ENCODE results near the gene COL27A1.

The COL27A1 gene

DNA sequence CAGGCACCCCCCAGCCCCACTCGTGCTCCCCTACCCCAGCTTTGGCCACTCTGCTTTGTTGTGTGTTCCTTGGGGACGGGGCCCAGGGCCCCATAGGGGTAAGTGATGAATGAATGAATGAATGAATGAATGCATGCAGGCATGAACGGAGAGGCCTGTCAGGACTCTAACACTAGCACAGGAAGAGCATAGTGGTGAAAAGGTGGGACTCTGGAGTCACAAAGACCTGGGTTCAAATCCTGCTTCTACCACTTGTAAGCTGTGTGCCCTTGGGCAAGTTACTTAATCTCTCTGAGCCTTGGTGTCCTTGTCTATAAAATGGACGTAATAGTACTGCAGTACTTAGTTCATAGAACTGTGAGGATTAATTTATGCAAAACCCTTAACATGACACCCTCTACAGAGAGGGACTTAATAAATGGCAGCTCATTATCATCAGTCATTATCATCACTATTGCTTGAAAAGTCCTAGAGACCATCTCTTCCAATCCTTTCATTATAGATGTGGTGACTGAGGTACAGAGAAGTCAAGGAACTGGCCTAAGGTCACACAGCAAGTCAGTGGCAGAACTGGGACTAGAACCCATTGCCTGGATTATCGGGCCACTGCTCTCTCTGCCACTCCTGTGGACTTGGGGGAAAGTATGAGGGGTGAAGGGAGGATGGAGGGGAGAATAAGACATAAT, 187.6 kb downstream of the COL27A1 start:
- no peak for DNase-seq (ENCODE audit: low spot score)

DNA sequence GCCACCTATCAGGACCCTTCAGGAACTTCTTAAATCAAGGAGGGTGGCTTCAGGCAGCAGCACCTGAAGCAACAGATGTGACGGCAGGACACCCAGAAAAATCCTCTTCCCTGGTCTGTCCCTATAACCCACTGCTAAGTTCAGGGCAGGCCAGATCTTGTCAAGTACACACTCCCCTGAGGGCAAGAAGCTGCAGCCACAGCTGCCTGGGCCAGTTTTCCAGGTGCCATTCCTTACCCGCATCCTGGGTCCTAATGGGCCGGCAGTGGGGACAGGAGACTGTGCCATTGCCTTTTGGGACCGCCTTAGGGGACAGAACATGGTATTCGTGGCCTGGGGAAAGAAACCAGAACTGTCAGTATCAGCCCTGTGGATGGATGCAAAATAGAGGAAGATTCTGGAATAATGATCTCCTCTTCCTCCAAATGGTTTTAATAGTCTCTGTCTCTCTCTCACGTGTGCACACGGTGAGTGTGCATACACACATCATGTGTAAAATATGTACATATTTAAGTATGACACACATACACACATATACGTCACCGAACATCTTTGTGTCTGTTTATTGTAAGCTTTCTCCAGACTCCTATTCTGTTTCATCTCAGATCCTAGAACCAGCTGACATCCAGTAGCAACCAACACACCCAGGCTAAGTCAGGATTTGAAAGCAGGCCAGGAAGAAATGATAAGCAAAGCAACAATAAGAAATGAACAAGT, 188.3 kb downstream of the COL27A1 start:
- no peak for DNase-seq (ENCODE audit: low spot score)

DNA sequence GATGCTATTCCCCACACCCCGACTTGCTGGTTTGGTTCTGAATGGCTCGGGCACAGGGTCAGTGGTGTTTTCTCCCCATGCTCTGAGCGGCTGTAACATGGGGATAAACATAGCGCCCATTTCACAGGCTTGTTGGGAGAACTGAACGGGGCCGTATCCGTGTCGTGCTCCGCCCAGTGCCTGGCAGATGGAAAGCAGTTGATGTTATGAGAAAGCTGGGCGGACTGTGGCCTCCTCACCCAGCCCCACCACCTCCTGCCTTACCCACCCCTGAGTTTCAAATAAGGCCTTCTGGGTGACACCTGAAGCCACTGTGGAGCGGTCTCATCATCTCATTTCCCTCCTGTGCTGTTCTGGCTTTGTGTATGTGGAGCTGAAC, 188.8 kb downstream of the COL27A1 start:
- DNase-seq (ENCODE audit: low spot score) = no peak

DNA sequence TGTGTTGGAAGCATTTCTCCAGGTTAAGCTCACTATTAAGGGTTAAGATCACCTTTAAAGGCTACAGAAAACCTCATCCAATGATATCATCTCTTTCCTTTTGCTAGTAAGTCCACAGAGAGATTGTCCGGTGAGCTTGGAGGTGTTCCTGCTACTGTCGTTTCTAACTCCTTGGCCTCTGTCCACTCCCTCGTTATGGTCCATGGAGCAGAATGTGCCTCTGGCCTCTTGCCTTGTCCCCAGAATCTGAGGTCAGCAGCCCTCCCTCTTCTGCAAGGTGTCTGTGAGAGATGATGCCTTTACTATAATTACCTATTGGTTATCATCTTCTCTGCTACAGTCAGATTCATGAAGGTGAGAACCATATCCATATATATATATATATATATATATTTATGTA, 189.4 kb downstream of the COL27A1 start:
- DNase-seq (ENCODE audit: low spot score) = no peak

DNA sequence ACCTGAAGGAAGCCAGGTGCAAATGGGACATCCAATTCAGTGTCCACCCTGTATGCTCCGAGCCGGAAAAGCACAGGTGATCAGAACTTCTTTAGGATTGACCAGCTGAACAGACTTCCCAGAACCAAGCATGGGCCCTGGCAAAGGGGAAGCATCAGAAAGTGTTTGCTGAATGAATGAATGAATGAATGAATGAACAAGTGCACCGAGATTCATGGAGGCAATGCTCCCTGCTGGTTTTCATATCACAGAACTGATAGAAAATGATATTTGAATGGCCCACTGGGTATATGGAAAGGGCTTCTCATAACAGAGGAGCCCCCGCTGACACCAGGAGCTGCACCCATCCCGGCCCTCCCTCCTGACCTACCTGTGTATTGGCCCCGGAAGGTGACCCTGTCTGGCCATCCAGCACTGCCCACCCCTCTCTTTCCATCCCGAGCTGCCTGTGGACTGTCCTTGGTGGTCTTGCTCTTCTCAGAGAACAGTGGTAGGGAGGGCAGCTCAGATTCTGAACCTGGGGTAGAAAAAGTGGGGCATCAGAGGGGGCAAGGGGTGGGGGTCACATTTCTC, 190.2 kb downstream of the COL27A1 start:
- DNase-seq (ENCODE audit: low spot score) = no peak

DNA sequence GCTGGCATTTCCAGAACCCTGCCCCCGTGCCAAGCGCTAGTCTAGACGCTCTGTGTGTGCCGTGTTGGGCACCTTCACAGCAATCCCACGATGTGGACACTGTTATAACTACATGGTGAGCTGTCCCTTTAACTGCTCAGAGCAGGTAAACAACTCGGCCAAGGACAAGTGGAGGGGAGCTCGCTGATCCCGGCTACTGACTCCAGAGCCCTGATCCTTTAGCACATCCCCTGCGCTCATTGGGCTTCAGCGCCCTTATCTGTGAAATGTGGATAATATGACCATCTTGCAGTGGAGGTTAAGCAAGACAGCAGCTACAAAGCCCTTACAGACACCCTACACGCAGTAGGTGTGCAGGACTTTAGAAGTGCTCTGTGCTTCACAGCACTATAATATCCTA, 190.8 kb downstream of the COL27A1 start:
- DNase-seq (ENCODE audit: low spot score) = no peak

DNA sequence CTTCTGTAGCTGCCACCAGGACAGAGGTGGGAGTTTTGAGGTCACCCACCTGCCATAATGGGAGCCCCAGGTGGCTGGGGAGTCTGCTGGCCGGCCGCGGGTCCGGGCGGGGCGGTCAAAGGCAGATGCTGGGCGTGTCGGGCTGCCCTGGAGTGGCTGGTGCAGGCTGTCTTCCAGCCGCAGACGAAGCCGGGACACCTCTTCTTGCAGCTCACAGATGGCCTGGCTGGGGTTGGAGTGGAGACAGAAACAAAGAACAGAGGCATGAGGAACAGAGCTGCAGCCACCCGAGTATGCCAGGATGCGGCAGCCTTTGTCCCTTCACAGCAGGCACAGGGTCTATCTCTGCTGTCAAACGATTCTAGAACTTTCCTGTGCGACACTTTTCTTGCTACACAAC, 192.3 kb downstream of the COL27A1 start:
- no peak for DNase-seq (ENCODE audit: low spot score)

DNA sequence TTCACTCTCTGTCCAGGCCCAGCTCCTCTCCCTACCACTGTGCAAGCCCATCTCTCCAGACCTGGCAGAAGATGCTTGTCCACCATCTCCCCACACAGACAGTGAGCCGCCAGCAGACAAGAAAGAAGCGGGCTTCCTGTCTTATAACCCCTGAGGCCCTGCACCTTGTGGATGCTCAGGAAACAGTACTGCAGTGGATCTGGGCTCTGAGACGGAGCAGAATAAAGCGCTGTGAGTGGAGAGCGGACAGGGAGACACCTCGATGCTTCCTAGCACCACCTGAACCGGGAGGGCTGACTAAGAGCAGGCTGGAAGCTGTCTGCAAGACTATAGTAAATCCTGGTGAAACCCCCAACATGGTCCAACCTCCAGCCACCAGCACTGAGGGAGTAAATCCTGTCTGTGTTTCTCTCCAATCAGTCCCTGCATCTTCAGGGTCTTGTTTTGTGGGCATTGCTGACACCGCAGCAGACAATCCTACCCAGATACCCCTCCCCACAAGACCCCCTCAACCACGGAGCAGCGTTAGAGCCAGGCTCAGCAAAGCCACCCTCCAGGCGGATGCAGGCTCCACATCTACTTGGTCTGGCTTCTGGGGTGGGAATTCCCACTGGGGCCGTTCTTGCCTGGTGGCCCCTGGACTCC, 193.0 kb downstream of the COL27A1 start:
- DNase-seq (ENCODE audit: low spot score) = no peak

DNA sequence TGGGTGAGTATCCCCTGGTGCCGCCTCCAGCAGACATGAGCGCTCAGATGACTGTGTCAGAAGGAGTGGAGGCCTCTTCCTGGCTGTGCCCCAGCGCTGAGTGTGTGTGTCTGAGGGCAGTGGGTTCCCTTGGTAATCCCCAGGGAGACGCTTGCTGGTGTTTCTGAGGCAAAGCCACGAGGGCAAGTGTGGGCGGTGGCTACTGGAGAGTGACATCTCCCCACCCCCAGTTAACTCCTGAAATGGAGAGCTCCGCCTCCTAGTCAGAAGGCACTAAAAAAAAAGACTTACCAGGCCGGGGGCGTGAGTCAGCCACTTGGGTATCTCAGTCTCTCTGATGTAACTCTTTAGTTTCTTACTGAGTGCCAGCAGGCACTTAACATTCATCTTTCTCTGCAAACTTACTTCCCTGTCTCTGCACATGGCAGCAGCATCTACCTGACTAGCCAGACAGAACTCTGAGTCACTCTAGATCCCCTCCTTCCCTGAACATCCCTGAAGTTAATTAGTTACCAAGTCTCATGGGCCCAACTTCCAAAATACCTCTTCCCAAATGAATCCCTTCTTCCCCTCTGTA, 193.7 kb downstream of the COL27A1 start:
- no peak for DNase-seq (ENCODE audit: low spot score)

DNA sequence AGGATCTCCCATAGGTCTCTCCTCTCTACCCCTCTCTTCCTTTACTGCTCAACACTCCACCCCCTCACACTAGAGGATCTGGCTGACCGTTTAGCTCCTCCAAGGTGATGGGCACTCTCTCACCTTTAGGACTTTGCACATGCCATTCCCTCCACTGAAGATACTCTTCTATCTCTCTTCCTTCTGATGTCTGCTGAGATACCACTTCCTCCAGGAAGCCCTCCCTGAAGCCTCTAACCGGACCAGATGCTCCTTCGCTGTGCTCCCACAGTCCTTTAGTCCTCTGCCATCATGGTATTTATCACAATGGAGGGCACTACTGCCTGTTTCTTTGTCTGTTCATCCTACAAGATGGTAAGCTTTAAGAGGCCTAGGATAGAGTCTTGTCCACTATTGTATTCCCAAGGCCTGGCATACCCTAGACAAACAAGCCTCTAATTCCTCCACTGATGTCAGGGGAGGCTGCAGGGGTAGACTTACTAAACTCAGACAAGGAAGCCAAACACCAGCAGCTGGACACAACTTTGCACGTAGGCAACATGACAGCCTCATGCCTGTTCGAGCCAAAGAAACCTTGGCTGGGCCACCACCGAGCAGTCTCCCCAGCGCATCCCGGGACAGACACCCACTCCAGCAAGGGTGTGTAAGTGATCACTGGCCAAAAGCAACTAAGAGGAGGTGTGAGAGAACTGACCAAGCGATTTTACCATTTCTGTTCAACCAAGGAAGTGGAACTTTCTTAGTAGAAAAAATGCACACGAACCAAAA, 194.6 kb downstream of the COL27A1 start:
- DNase-seq (ENCODE audit: low spot score) = no peak

DNA sequence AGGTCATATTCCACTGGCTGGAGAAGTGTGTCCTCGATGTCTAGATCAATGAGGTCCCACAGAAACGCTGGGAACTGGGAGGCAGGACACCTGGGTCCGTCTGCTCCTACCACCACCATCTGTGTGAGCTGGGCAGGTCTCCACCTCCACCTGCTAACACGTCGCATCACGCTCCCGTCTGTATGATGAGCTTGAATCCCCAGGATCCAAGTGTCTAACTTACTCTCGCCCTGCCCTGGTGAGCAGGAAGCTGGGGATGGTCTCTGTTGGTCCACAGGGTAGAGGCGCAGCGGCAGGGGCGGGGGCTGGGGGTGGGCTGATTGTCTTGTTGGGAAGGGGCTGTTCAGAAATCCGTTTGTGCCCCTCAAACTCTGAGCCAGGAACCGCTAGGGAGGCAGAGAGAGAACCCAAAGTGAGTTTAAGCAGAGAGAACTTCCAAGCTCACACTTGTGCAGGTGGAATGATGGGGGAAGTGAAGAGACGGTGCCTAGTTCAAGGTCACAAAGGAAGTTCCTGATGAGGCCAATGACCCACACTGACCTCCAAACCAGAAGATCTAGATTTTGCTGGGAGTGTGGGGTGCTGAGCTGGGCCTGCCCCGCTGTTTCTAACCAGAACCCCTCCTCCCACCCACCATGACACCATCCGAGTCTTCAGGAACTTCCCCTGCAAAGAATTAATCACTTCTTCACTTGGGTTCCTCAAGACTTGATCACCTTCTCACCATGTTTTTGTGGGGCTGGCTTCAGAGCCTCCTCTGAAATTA, 195.5 kb downstream of the COL27A1 start:
- no peak for DNase-seq (ENCODE audit: low spot score)

DNA sequence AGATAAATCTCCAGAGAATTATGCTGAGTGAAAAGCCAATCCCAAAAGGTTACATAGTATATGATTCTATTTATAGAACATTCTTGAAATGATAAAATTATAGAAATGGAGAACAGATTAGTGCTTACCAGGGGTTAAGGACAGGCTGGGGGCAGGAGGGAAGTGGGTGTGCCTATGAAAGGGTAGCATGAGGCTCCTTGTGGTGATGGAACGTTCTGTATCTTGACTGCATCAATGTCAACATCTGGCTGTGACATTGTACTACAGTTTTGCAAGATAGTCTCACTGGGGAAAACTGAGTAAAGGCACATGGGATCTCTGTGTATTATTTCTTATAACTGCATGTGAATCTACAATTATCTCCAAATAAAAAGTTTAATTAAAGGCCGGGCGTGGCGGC, 196.6 kb downstream of the COL27A1 start:
- DNase-seq (ENCODE audit: low spot score) = no peak

DNA sequence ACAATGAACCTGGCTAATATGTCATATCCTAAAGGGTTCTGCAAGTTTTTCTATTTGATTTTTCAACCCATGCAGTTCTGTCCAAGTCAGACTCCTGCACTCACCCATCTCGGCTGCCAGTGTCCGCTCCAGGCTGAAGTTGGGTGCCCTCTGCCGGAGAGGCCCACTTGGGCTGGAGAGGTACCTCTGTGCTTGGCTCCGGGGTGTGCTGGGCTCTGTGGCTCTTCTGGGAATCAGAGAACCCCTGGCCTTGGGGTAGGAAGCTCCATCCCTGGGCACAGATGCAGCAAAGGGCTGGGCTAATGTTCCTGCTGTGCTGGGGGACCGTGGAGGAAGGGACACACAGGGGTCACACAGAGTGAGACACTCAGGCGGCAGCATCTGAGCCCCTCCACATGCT, 200.5 kb downstream of the COL27A1 start:
- DNase-seq (ENCODE audit: low spot score) = no peak

DNA sequence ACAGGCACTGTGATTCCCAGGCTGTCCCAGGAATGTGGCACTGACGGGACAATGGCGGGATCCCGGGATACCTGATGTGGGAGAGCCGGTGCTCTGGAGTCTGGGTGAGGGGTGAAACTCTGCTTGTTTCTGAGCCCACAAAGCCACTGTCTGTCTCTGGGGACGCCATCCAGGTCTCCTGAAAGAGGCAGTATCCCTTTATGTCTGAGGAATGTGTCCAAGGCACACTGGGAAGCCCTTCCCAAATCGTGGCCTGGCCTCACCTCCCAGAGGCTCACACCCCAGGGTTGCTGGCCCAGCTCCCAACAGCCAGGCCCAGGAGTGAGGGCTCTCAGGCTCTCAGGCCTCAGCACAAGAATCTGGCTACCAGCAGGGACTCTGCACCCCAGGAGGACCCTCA, 201.5 kb downstream of the COL27A1 start:
- no peak for DNase-seq (ENCODE audit: low spot score)

DNA sequence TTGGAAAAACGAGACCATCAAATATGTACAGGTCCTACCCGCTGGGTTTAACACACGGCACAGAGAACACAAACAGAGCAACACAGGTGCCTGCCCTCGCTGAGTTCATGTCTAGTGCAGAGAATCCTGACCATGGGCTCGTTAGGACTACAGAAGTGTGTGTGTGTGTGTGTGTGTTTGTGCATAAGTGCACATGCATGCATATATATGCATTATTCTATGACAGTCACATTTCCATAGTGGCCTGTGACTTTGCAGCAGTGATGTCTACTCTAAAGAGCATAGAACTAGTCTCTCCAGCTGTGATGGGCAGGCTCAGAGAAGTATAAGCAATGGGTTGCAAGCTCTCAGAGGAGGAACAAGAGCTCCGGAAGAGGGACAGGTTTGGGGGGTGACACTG, 202.0 kb downstream of the COL27A1 start:
- DNase-seq (ENCODE audit: low spot score) = no peak

DNA sequence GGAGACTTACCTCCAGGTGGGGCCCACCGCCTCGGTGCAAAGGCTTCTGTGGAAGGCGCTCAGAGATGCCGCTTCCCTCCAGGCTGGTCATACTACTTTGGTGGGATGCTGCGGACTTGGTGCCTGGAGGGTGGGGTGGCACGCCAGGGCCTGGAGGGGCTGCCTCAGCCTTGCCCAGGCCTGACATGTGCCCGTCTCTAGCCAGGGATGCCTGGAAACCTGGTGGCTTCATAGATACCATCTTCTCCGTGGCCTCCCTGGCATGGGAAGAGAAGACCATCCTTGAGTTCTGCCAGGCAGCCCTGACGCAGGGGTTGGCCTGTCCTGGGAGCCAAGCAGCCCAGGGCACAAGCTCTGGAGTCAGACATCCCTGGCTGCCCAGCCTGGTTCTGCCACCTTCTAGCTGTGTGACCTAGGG, 202.6 kb downstream of the COL27A1 start:
- no peak for DNase-seq (ENCODE audit: low spot score)

DNA sequence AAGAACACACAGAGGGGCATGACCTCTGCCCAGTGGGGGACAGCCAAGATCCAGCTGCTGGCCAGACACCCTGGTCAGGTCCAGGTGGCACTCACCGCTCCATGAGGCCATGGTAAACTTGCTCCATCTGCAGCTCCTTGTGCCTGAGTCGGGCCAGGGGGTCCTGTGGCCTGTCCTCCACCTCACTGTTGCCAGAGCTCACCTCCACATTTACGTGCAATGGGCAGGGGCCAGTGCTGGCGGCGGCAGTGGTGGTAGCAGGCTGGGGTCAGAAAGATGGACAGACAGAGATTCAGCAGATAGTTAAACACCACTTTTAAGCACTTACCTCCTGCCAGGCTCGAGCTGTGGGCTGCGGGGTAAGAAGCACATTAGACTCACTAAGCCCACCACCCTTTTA, 204.5 kb downstream of the COL27A1 start:
- no peak for DNase-seq (ENCODE audit: low spot score)

DNA sequence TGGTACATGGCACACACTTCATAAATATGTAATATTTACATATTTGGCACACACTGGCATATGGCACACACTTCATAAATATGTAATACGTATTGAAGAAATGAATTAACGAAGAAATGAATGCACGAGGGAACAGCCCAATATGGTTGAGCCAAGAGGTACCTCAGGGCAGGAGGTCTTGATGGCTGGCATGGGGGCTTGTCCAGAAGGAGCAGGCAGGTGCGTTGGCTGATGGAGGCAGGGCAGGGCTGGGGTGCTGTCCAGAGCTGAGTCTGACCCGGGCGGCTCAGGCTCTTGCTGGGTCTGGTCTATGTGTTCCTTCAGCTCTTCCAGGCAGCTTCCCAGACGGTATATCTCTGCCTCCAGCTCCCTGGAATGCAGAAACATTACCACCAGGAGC, 206.2 kb downstream of the COL27A1 start:
- DNase-seq (ENCODE audit: low spot score) = no peak
